Cerebellar nuclear complex (tissue), 1 donor: ENCODE measurements around the gene MS4A14.
"Not testable (repeated sequence)": the region's sequence is repeated elsewhere in the genome, so short reads cannot be mapped to it uniquely, and the experiment has no call there.

ENCODE experiments used
- DNase-seq, 2 experiments: peaks; one replicate each; lab custom pipeline; 2025; lab: John Stamatoyannopoulos, UW

Gene MS4A14

DNA sequence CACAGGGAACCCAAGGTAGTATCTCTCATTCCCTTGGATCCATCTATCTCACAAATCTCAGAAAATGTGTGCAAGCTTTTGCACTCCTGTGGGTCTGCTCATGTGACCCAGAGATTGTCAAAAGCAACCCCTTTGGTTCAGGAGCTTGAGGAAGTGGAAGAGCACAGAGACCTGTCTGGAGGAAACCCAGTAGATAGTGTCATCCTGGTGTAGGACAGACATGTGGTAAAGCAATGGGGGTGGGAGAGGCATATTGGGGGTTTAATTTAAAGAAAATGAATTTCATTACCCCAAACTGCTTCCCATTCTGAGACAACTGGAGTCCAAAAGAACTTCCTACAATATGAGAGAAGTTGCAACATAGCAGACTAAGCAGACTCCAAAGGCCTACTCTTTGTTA lies 5.8 kb upstream of the MS4A14 start:
- DNase-seq: no peak

- DNase-seq: no peak
Observed at GRCh38 chr11:60392361-60392760, 3.9 kb upstream of the MS4A14 start.

DNA sequence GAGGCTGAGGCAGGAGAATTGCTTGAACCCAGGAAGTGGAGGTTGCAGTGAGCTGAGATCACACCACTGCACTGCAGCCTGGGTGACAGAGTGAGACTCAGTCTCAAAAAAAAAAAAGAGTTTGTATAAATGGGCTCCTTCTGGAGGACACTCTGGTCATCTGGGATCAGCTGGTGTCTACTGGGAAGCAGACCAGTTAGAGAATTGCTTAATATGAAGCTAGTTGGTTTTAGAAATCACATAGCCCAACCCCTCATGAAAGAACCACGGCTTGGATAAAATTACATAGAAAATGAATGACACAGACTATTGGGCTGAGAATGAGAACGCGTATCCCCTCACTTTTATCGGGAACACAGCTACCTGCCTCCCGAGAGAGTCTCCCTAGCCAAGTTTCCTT lies 3.2 kb upstream of the MS4A14 start:
- DNase-seq: no peak

GRCh38 chr11:60394666-60395380 lies 1.4 kb upstream of the MS4A14 start:
- no peak for DNase-seq

GRCh38 chr11:60396799-60397198 lies 540 bp downstream of the MS4A14 start:
- no peak for DNase-seq

DNA sequence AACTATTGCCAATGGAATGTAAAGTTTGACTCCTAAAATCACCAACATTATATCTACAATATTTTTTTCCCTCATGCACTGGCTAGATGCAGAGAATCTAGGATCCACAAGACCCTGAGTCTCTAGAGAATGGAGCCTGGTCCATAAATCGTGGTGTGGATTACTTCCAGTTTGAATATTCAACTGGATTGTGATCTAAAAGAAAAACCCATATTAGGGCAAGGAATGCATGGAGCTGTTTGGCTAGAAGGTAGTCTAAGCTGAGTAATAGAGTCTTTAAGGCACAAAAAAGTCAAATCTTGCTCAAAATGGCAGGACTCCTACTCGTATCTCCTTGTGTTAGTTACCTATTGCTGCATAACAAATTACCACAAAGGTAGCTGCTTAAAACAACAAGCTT lies 23.8 kb downstream of the MS4A14 start:
- no peak for DNase-seq

- DNase-seq: no peak
Observed at GRCh38 chr11:60422609-60423008, 26.4 kb downstream of the MS4A14 start.

DNA sequence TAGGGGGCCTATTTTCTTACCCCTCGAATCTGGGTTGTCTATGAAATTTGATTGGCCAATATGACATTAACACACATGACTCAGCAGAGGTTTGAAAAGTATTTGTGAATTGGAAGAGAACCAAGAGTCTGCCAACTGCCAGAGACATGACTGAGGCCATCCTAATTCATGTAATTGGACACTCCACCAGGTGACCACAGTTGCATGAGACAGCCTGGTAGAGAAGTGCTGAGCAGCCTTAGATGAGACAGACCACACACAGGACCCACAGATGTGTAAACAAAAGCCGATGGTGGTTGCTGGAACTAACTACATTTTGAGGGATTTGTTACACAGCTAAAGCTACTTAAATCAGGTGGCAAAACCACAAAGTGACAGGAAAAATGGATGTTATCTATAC lies 32.3 kb downstream of the MS4A14 start:
- no peak for DNase-seq

DNA sequence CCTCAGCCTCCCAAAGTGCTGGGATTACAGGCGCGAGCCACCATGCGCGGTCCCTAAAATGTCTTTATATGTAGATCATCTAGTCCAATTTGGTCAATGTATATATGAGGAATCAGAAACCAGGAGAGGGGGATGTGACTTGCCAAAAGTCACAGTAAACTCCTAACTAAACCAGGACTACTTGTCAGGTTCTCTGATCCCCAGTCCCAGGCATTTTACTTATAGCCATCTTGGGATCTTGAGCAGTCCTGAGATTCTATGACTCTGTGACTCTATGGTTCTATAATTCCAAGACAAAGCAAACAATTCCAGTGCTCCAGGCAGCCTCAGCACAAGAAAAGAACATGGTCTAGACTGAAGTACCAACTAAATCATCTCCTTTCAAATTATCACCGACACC lies 33.0 kb downstream of the MS4A14 start, which contains the start of gene MS4A5:
MS4A5 (plus strand) TSS at position 301 of the 400 bp plus-strand sequence. CDS start 103 bp downstream, outside the sequence.
- no peak for DNase-seq

- no peak for DNase-seq
Observed at GRCh38 chr11:60431251-60431650, 35.0 kb downstream of the MS4A14 start.

GRCh38 chr11:60433401-60433800 lies 37.1 kb downstream of the MS4A14 start:
- DNase-seq: no peak

GRCh38 chr11:60447070-60447469 lies 50.8 kb downstream of the MS4A14 start:
- DNase-seq: no peak

- DNase-seq: no peak
Observed at GRCh38 chr11:60447846-60448245, 51.6 kb downstream of the MS4A14 start.

DNA sequence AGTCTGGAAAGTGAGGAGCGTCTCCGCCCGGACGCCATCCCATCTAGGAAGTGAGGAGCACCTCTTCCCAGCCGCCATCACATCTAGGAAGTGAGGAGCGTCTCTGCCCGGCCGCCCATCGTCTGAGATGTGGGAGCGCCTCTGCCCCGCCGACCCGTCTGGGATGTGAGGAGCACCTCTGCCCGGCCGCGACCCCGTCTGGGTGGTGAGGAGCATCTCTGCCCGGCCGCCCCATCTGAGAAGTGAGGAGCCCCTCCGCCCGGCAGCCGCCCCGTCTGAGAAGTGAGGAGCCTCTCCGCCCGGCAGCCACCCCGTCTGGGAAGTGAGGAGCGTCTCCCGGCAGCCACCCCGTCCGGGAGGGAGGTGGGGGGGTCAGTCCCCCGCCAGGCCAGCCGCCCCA lies 54.9 kb downstream of the MS4A14 start:
- not testable (repeated sequence) for DNase-seq

- DNase-seq: no peak
Observed at GRCh38 chr11:60454212-60454611, 58.0 kb downstream of the MS4A14 start.

DNA sequence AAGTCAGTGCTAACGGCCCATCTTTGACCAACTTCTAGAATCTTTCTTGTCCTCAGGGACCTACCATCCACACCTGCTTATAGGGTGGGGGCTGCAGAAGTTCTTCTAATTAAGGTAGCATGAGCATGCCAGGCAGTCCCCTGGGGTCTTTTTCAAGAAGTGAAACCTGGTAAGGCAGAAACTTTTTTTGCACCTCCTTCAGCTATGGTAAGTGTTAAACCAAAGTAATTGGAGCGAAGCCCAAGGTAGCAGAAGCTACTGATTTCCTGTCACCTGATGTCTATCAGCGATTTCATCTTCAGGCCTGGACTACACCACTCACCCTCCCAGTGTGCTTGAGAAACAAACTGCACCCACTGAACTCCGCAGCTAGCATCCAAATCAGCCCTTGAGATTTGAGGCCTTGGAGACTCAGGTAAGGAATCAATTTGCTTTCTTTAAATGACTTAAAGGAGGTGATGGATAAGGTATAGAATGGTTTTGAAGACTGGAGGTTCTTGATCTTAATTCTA lies 59.3 kb downstream of the MS4A14 start, which contains the start of gene MS4A1:
MS4A1 (plus strand) TSS at position 317 of the 512 bp plus-strand sequence. CDS start 6,528 bp downstream, outside the sequence.
- DNase-seq: no peak

DNA sequence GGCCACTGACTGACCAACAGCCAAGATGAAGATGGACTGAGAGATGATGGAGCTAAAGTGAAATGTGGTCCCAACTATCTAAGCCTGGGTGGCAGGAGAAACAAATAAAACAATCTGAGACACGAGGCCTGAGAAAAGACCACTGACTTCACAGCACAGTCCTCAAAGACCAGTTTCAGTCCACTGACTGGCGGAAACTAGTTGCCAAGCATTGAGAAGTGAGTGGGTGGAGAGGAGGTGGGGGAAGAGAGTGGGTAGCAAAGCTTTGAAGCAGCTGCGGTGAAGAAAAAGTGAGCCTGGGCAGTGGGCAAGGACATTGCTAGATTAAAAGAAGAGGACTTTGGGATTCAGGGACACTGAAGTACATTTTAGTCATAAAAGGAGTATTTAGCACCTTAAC lies 61.3 kb downstream of the MS4A14 start:
- no peak for DNase-seq

DNA sequence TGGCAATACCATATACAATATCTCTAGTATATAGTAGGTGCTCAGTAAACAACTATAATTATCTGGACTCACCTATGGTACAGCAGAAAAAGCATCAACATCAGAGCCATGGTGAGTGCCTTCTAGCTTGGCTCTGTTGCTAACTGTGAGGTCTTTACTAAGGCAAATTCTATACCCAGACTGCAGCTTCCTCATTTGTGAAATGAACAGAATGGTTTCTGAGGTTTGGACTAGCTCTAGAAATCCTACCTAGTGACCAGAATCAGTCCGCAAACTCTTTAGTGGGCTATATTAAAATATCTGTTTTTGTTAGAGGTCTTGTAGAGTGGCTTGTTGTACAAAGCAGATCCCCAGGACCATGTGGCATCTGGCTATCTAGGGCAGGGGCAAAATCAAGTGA lies 63.1 kb downstream of the MS4A14 start:
- no peak for DNase-seq
